NCI-H748 (cell line): Measurements from ENCODE around the gene SETBP1.

Experiments
- DNase-seq: peaks from one replicate; lab custom pipeline; 2025; ENCODE audit not compliant: unreplicated experiment; lab: John Stamatoyannopoulos, UW

The SETBP1 gene

GRCh38 chr18:44895176-44895798, 214.6 kb downstream of the SETBP1 start:
- peak; percentile 30 for DNase-seq

- peak; percentile 99 for DNase-seq
Measured at GRCh38 chr18:44896846-44897245, 216.2 kb downstream of the SETBP1 start.

DNA sequence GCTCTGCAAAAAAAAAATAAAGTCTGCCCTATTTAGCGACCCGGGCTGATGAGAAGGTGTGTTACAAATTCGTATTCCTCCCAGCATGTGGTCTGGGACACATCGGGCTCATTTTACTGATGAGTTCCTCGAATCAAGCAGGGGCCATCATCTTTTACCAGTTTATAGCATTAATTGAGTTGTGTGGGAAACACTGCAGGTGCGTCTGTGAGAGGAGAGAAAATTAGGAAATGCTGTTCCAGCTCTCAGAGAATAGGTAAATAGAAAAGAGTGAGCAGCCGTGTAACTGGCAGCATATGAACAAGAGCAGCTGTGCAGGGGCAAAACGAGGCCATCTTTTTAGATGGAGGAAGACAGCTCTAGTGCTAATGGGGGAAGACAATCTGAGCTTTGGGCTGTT, 216.7 kb downstream of the SETBP1 start:
- peak; percentile 99 for DNase-seq

DNA sequence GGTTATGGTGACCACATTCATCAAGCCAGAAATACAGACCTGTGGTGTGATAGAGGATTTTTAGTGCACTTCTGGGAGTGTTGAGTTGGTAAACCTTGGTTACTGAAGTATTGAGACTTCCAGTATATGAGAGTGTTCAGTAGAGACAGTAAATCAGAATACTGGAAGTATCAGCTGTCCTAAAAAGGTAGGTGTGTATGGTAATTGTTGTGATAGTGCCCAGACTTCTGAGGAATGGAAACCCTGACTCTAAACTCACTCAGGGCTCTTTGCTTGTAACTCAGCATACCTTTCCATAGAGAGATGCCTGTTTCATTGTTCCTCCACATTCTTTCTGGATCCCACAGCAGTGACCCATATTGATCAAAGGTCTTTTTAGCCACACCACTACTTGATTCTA, 217.1 kb downstream of the SETBP1 start:
- no peak for DNase-seq

GRCh38 chr18:44898498-44898897, 217.8 kb downstream of the SETBP1 start:
- peak; percentile 56 for DNase-seq

DNA sequence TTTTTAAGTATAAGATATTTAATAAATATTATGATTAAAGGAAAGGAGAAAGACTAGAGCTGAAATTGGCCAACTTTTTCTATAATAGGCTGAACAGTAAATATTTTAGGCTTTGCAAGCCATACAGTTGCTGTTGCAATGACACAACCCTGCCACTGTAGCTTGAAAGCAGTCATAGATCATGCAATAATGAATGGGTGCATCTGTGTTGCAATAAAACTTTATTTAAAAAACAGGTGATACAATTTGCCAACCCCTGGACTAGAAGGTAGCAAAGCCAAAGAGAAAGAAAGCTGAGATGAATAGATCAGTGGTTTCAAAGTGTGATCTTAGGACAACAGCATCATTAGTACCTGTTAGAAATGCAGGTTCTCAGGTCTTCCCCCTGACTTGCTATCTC, 219.1 kb downstream of the SETBP1 start:
- DNase-seq: peak; percentile 21

DNA sequence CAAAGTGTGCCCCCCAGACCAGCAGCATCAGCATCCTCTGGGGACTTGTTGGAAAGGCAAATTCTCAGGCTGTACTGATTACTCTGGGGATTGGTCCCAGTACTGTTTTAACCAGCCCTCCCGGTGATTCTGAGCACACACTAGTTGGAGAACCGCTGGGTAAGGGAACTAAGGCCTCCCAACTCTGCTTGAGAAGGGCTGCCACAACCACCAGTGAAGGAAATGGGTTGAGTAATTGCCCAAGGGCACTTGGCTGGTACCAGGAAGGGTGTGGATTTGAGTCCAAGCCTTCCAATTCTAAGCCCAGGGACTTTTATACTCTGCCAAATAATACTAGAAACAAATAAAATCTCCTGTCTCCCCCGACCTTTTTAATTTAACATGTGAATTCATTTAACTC, 219.9 kb downstream of the SETBP1 start:
- no peak for DNase-seq

GRCh38 chr18:44901283-44901682, 220.6 kb downstream of the SETBP1 start:
- peak; percentile 48 for DNase-seq

GRCh38 chr18:44903327-44903726, 222.6 kb downstream of the SETBP1 start:
- no peak for DNase-seq

DNA sequence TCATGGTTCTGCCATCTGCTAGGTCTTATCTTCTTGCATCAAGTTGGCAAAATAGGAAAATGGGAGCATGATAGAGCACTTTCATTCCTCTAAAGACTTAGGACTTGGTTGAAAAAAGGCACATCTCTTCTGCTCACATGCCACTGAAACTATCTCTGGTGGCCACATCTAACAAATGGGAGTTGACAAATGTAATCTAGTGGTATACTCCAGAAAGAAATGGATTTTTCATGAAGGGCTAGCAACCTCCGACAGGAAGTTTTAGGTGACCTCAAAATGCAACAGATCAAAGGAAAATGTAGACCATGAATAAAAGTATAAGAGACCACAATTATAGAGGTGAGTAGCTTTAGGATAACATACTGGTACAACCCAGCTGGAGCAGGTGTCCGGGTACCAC, 224.1 kb downstream of the SETBP1 start:
- no peak for DNase-seq

- DNase-seq: no peak
Measured at GRCh38 chr18:44909191-44909719, 228.6 kb downstream of the SETBP1 start.

- no peak for DNase-seq
Measured at GRCh38 chr18:44911260-44911659, 230.6 kb downstream of the SETBP1 start.

- no peak for DNase-seq
Measured at GRCh38 chr18:44911773-44912172, 231.1 kb downstream of the SETBP1 start.

GRCh38 chr18:44912740-44913478, 232.2 kb downstream of the SETBP1 start:
- no peak for DNase-seq

GRCh38 chr18:44914028-44914427, 233.3 kb downstream of the SETBP1 start:
- DNase-seq: peak; percentile 29

- DNase-seq: no peak
Measured at GRCh38 chr18:44915213-44915612, 234.5 kb downstream of the SETBP1 start.

- DNase-seq: no peak
Measured at GRCh38 chr18:44915661-44916060, 235.0 kb downstream of the SETBP1 start.

DNA sequence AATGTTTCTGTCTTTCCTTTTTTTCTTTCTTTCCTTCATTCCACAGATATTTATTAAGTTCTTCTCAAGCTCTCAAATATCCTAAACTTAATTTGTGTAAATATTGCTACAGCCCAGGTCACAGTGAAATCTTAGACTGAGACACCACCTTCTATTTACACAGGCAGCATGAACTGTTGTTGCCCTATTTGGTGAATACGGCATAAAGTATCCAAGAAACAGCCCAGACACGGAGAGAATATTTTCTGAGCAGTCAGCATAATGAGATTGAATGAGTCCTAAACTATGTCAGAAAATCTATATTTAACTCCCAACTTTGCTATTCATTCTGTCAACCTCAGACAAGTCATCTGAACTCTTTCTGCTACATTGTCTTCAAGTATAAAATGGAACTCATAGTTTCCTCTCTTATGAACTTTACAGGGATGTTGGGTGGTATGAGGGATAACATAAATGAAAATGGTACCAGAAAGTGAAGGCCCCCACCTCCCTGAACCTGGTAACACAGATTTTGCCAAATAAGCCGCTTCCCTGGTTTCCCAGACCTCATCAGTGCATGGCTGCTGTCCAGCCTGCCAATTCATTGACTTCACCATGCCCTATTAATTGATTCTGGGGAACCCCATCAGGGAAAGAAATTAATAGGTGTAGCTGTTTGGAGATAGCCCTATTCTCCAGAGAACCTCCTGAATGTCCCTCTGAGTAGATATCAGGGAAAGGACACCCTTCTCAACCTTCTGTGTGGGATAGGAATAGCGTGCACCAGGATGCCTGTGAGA, 235.9 kb downstream of the SETBP1 start:
- DNase-seq: no peak

GRCh38 chr18:44917216-44918141, 236.8 kb downstream of the SETBP1 start:
- DNase-seq: no peak

GRCh38 chr18:44918142-44918476, 237.4 kb downstream of the SETBP1 start:
- no peak for DNase-seq

- DNase-seq: no peak
Measured at GRCh38 chr18:44920441-44920840, 239.8 kb downstream of the SETBP1 start.
